Measurements from ENCODE around the gene EFHD2.

EFHD2 gene

GRCh38 chr1:15397236-15397635 is 12.5 kb upstream of the EFHD2 start:
- ATAC-seq, result no peak
- TF ChIP-seq ESRRG (CRISPR knock-in tag; IDR thresholded peaks at IDR 0.05) (no peak), POU6F1 (CRISPR knock-in tag; IDR thresholded peaks at IDR 0.05; ENCODE audit: borderline replicate concordance, low read depth) (no peak), ISL1 (CRISPR knock-in tag; IDR thresholded peaks at IDR 0.05) (no peak), ARNTL (CRISPR knock-in tag; IDR thresholded peaks at IDR 0.05; ENCODE audit: borderline replicate concordance, low read depth) (no peak), TOX (CRISPR knock-in tag; IDR thresholded peaks at IDR 0.05; ENCODE audit: borderline replicate concordance) (no peak), PATZ1 (CRISPR knock-in tag; IDR thresholded peaks at IDR 0.05; ENCODE audit: borderline replicate concordance) (no peak), TCF4 (CRISPR knock-in tag; IDR thresholded peaks at IDR 0.05; ENCODE audit: borderline replicate concordance) (no peak), BACH2 (CRISPR knock-in tag; IDR thresholded peaks at IDR 0.05; ENCODE audit: borderline replicate concordance) (no peak), RARB (CRISPR knock-in tag; IDR thresholded peaks at IDR 0.05) (no peak)

- no peak for ATAC-seq
- TF ChIP-seq BACH2 (CRISPR knock-in tag; IDR thresholded peaks at IDR 0.05; ENCODE audit: borderline replicate concordance), result no peak
- TF ChIP-seq RARB (CRISPR knock-in tag; IDR thresholded peaks at IDR 0.05), result no peak
- TF ChIP-seq CSDC2 (CRISPR knock-in tag; IDR thresholded peaks at IDR 0.05), result no peak
- no peak for TF ChIP-seq PPARA (CRISPR knock-in tag; IDR thresholded peaks at IDR 0.05; ENCODE audit: borderline replicate concordance)
- no peak for TF ChIP-seq GLIS3 (CRISPR knock-in tag; IDR thresholded peaks at IDR 0.05)
- no peak for TF ChIP-seq ZFP30 (CRISPR knock-in tag; IDR thresholded peaks at IDR 0.05)
Observed at GRCh38 chr1:15399710-15400109, 10.0 kb upstream of the EFHD2 start.

- TF ChIP-seq ZNF70 (CRISPR knock-in tag; IDR thresholded peaks at IDR 0.05), result no peak
- no peak for TF ChIP-seq TCF4 (CRISPR knock-in tag; IDR thresholded peaks at IDR 0.05; ENCODE audit: borderline replicate concordance)
- TF ChIP-seq ZC3H10 (CRISPR knock-in tag; IDR thresholded peaks at IDR 0.05), result no peak
- no peak for TF ChIP-seq ISL1 (CRISPR knock-in tag; IDR thresholded peaks at IDR 0.05)
- no peak for TF ChIP-seq CSRNP3 (CRISPR knock-in tag; IDR thresholded peaks at IDR 0.05)
- no peak for TF ChIP-seq SNAI2 (CRISPR knock-in tag; IDR thresholded peaks at IDR 0.05)
- TF ChIP-seq TSHZ2 (CRISPR knock-in tag; IDR thresholded peaks at IDR 0.05), result no peak
- no peak for TF ChIP-seq PATZ1 (CRISPR knock-in tag; IDR thresholded peaks at IDR 0.05; ENCODE audit: borderline replicate concordance)
- no peak for TF ChIP-seq ZFP3 (CRISPR knock-in tag; IDR thresholded peaks at IDR 0.05)
- TF ChIP-seq ZFP30 (CRISPR knock-in tag; IDR thresholded peaks at IDR 0.05), result no peak
- TF ChIP-seq CREB5 (CRISPR knock-in tag; IDR thresholded peaks at IDR 0.05; ENCODE audit: low read depth), result no peak
- no peak for TF ChIP-seq OSR1 (CRISPR knock-in tag; IDR thresholded peaks at IDR 0.05)
- no peak for TF ChIP-seq PPARA (CRISPR knock-in tag; IDR thresholded peaks at IDR 0.05; ENCODE audit: borderline replicate concordance)
- no peak for ATAC-seq
Observed at GRCh38 chr1:15400627-15401026, 9.1 kb upstream of the EFHD2 start.

Measured in SK-N-SH treated with all-trans-retinoic acid at 6 μM for 48 hours (cell line).